ENCODE measurements around the gene DBR1.

- no peak for TF ChIP-seq POLR2A (IDR thresholded peaks at IDR 0.05; ENCODE audit: low read length)
- TF ChIP-seq GATA1 (IDR thresholded peaks at IDR 0.05; ENCODE audit: low read depth, low read length): no peak
Measured at GRCh38 chr3:138186221-138186620, 11.5 kb upstream of the DBR1 start.

All from erythroblast (primary cell).